ENCODE measurements around the gene GP5. TPM values are rescaled to one million over a fixed set of nuclear protein-coding genes. Genes with fewer than 3 reads are reported as not detected.

The GP5 gene
- total and polyA plus RNA-seq, 9 of the 15 experiments (the other 6 are each of a cell fraction or from before 2014, with no cell fraction given), result 0.03 to 0.04 (median 0.04) TPM; not detected in 6

GRCh38 chr3:194423317-194423716 is 24.3 kb upstream of the GP5 start:
- Histone ChIP-seq H3K4me2 (ENCODE audit: insufficient read depth, low read length) (no peak overlapping the region), H3K4me1 (replicated peaks in 1 of 2; ENCODE audit: control insufficient read depth in 2 of 2, insufficient read depth in 2 of 2, low read length in 2 of 2) (no peaks in the 10 kb centered on the region), H3K9me1 (ENCODE audit: control insufficient read depth, insufficient read depth, low read length) (no peaks in the 10 kb centered on the region), H2AFZ (ENCODE audit: low read depth, low read length) (no peak overlapping the region), H3K79me2 (ENCODE audit: control insufficient read depth, insufficient read depth, low read length) (no peaks in the 10 kb centered on the region), H3K36me3 (ENCODE audit: control insufficient read depth, insufficient read depth, low read length) (peaks cover 81% of the 10 kb centered on the region), H3K9ac (ENCODE audit: insufficient read depth in 1 of 2, low read depth in 2 of 2, low read length in 2 of 2) (no peak overlapping the region), H4K20me1 (replicated peaks; ENCODE audit: control insufficient read depth, insufficient read depth, low read length) (no peaks in the 10 kb centered on the region), H3K27ac (ENCODE audit: extremely low read depth, low read depth, low read length) (no peak overlapping the region), H3K9me3 (replicated peaks; ENCODE audit: control insufficient read depth, insufficient read depth, low read depth, low read length) (no peaks in the 10 kb centered on the region), H3K27me3 (ENCODE audit: control insufficient read depth in 2 of 2, insufficient read depth in 2 of 2, low read length in 2 of 2) (no peaks in the 10 kb centered on the region), H3K4me3 (no peak overlapping the region)
- POLR2A ChIA-PET, result no interaction called here
- no TSS peak for BruUV-seq (replicated peaks)
- TF ChIP-seq PHTF2 (CRISPR knock-in tag; IDR thresholded peaks at IDR 0.05) (no peak), POLR3A (IDR thresholded peaks at IDR 0.05; ENCODE audit: borderline replicate concordance, extremely low read depth, insufficient read depth, insufficient read length) (no peak), TSC22D4 (tag; IDR thresholded peaks at IDR 0.05) (no peak), NFE2 (IDR thresholded peaks at IDR 0.05; ENCODE audit: low read depth) (no peak), CBX2 (IDR thresholded peaks at IDR 0.05; ENCODE audit: insufficient read depth, low read length, poor library complexity, severe bottlenecking) (no peak), MCM5 (IDR thresholded peaks at IDR 0.05; ENCODE audit: low read depth) (no peak), CREM (IDR thresholded peaks at IDR 0.05; ENCODE audit: low read depth) (no peak)
- in situ Hi-C loops (cut with MboI) (no loop called here), intact Hi-C loops (cut with micrococcal nuclease) (no loop called here)
- DNase-seq (ENCODE audit: extremely low read depth in 1 of 4, low spot score in 3 of 4) (no peak), FAIRE-seq (no peak), ATAC-seq (no peak; the same call in 2 of the 3 replicates)
- CTCF ChIA-PET (ENCODE audit: low intra/inter-chr PET ratio), result no interaction called here
- 89% methylated on average over 3 of the region's 3 CpGs for WGBS (ENCODE audit: insufficient coverage, low coverage, missing lambda C conversion rate)

GRCh38 chr3:194422188-194422587 is 23.1 kb upstream of the GP5 start:
- Histone ChIP-seq H3K4me2 (ENCODE audit: insufficient read depth, low read length) (no peak overlapping the region), H3K9me1 (ENCODE audit: control insufficient read depth, insufficient read depth, low read length) (no peaks in the 10 kb centered on the region), H3K9ac (ENCODE audit: insufficient read depth in 1 of 2, low read depth in 2 of 2, low read length in 2 of 2) (no peak overlapping the region), H4K20me1 (replicated peaks; ENCODE audit: control insufficient read depth, insufficient read depth, low read length) (no peaks in the 10 kb centered on the region), H3K4me1 (replicated peaks in 1 of 2; ENCODE audit: control insufficient read depth in 2 of 2, insufficient read depth in 2 of 2, low read length in 2 of 2) (no peaks in the 10 kb centered on the region), H3K36me3 (ENCODE audit: control insufficient read depth, insufficient read depth, low read length) (peaks cover 75% of the 10 kb centered on the region), H3K27me3 (ENCODE audit: control insufficient read depth in 2 of 2, insufficient read depth in 2 of 2, low read length in 2 of 2) (no peaks in the 10 kb centered on the region), H3K4me3 (no peak overlapping the region), H3K79me2 (ENCODE audit: control insufficient read depth, insufficient read depth, low read length) (no peaks in the 10 kb centered on the region), H3K27ac (ENCODE audit: extremely low read depth, low read depth, low read length) (no peak overlapping the region), H3K9me3 (replicated peaks; ENCODE audit: control insufficient read depth, insufficient read depth, low read depth, low read length) (no peaks in the 10 kb centered on the region), H2AFZ (ENCODE audit: low read depth, low read length) (no peak overlapping the region)
- FAIRE-seq (no peak), DNase-seq (ENCODE audit: extremely low read depth in 1 of 4, low spot score in 3 of 4) (no peak), ATAC-seq (no peak)
- CTCF ChIA-PET (ENCODE audit: low intra/inter-chr PET ratio), result no interaction called here
- in situ Hi-C loops (cut with MboI), result no loop called here
- no TSS peak for BruUV-seq (replicated peaks)
- intact Hi-C loops (cut with micrococcal nuclease), result no loop called here
- POLR2A ChIA-PET, result interaction anchor here (0.9 kb wide), 1 partner anchor 11 kb away, joined by 3 read pairs; no protein-coding TSS in a partner anchor
- TF ChIP-seq MEF2D (tag; conservative IDR thresholded peaks at IDR 0.05; ENCODE audit: low read depth) (no peak), FOXO4 (CRISPR knock-in tag; IDR thresholded peaks at IDR 0.05) (no peak), SNRNP70 (optimal IDR thresholded peaks at IDR 0.05; ENCODE audit: low read depth, low read length) (no peak)

All from K562 (cell line).